Motor neuron (in vitro differentiated cells): ENCODE measurements around the gene LMTK3. TPM values are rescaled to one million over a fixed set of nuclear protein-coding genes. Genes with fewer than 3 reads are reported as not detected.
A peak's percentile ranks its signal among the peaks of the same experiment; 100 is the strongest.

Source experiments
- ATAC-seq, 8 experiments: fragments of 200-7000 bp; cut with Tn5 transposase; replicated peaks in 6 of 8; 2 replicates each; pipeline ENCODE4 v1.8.0; 2021; ENCODE audit warnings: mild to moderate bottlenecking in 8 of 8, moderate library complexity in 8 of 8
- H3K27ac ChIP-seq, 2 donors: fragments of 250-450 bp; sonication (Bioruptor Pico); 2 replicates each; pipeline ENCODE4 v1.9.0; 2021; ENCODE audit warnings: antibody characterized with exemption in 2 of 2, mild to moderate bottlenecking in 2 of 2, moderate library complexity in 1 of 2
- H3K4me1 ChIP-seq, 2 donors: fragments of 250-450 bp; sonication (Bioruptor Pico); replicated peaks in 1 of 2; 2 replicates each; pipeline ENCODE4 v1.6.1; 2021; ENCODE audit warnings: antibody characterized with exemption in 2 of 2, mild to moderate bottlenecking in 2 of 2, moderate library complexity in 1 of 2
- H3K4me3 ChIP-seq, 5 donors: fragments of 250-450 bp; sonication (Bioruptor Pico); 2 replicates each; pipeline ENCODE4 v1.9.0; 2021; ENCODE audit warnings: antibody characterized with exemption in 5 of 5, mild to moderate bottlenecking in 5 of 5, moderate library complexity in 4 of 5
- WGBS, 10 experiments: fragments of 450-650 bp; shearing (Covaris generic); methylation state at CpG; one replicate each; pipeline ENCODE4 v1.0.0; 2022; 5-methylcytosine and 5-hydroxymethylcytosine counted together
- in situ Hi-C, 9 experiments: fragments of 400-800 bp; cut with MboI; loops; one replicate each; pipeline ENCODE4 v1.15.0; 2021; ENCODE audit warnings: low sequenced_read_pairs in 9 of 9, low pct_unique_long_range_greater_than_20kb in 2 of 9; ENCODE audit not compliant: unreplicated experiment in 9 of 9
- total RNA-seq, 8 experiments: library from RNA; unstranded; fragments of 300-600 nt; gene quantifications; 2 replicates each; pipeline versions ENCODE4 v1.2.3 to v1.2.4, GENCODE V29; 2022

LMTK3 gene
- total RNA-seq, 8 experiments from 2014 or later = 0.25 to 17.5 (median 6.1) TPM

GRCh38 chr19:48469289-48469881, 42.2 kb downstream of the LMTK3 start, which contains the start of gene CYTH2:
CYTH2 (plus strand) TSS chr19:48469369; CDS start chr19:48469508, 139 bp downstream.
- in situ Hi-C loops = no loop called here
- WGBS, 10 experiments = 0 to 6% methylated on average over 1 to 3 of the region's 66 CpGs; no CpG with 5 or more reads in 8 of the 10 experiments
- peak within 1 kb of the TSS; percentile 86 to 99 (median 97) for H3K4me3 ChIP-seq
- peaks cover 11 to 12% of the 10 kb centered on the region in 2 donors for H3K4me1 ChIP-seq
- H3K27ac ChIP-seq = peak within 1 kb of the TSS; percentile 98 to 99
- peak; percentile 46 to 67 (median 51) for ATAC-seq

- in situ Hi-C loops = no loop called here
- ATAC-seq = peak; percentile 83 to 93 (median 91)
- Histone ChIP-seq H3K27ac (peak overlapping the region; percentile 98 to 99), H3K4me3 (peak overlapping the region; percentile 86 to 99 (median 97)), H3K4me1 (peaks cover 11 to 12% of the 10 kb centered on the region in 2 donors)
- WGBS, 10 experiments = 0 to 3% (median 0%) methylated on average over 3 to 13 of the region's 36 CpGs; no CpG with 5 or more reads in 1 of the 10 experiments
Measured at GRCh38 chr19:48468772-48469288, 42.8 kb downstream of the LMTK3 start.

GRCh38 chr19:48466561-48467325, 44.9 kb downstream of the LMTK3 start:
- peaks cover 11 to 12% of the 10 kb centered on the region in 2 donors for H3K4me1 ChIP-seq
- ATAC-seq = no peak
- 14 to 100% (median 43%) methylated on average over 1 to 9 of the region's 16 CpGs; no CpG with 5 or more reads in 3 of the 10 experiments for WGBS, 10 experiments
- H3K4me3 ChIP-seq = no peak overlapping the region
- in situ Hi-C loops = no loop called here
- H3K27ac ChIP-seq = no peak overlapping the region

- ATAC-seq = no peak
- Histone ChIP-seq H3K27ac (no peak overlapping the region), H3K4me3 (no peak overlapping the region), H3K4me1 (peaks cover 7% of the 10 kb centered on the region in 2 donors)
- WGBS, 10 experiments = 60 to 100% (median 86%) methylated on average over 1 of the region's 1 CpG; no CpG with 5 or more reads in 5 of the 10 experiments
- in situ Hi-C loops = no loop called here
Measured at GRCh38 chr19:48465215-48465614, 46.4 kb downstream of the LMTK3 start.

GRCh38 chr19:48461982-48462655, 49.5 kb downstream of the LMTK3 start:
- no peak overlapping the region for H3K4me3 ChIP-seq
- 87 to 100% (median 92%) methylated on average over 2 to 11 of the region's 62 CpGs; no CpG with 5 or more reads in 4 of the 10 experiments for WGBS, 10 experiments
- H3K4me1 ChIP-seq = no peaks in the 10 kb centered on the region
- in situ Hi-C loops = no loop called here
- ATAC-seq = peak in 5 of 8 experiments; percentile 17 to 41 (median 19)
- H3K27ac ChIP-seq = no peak overlapping the region

GRCh38 chr19:48461651-48461981, 50.0 kb downstream of the LMTK3 start:
- Histone ChIP-seq H3K4me1 (no peaks in the 10 kb centered on the region), H3K4me3 (no peak overlapping the region), H3K27ac (no peak overlapping the region)
- in situ Hi-C loops = no loop called here
- WGBS, 10 experiments = 92 to 100% (median 97%) methylated on average over 1 to 10 of the region's 36 CpGs; no CpG with 5 or more reads in 6 of the 10 experiments
- peak in 3 of 8 experiments; percentile 10 to 31 (median 27) for ATAC-seq

GRCh38 chr19:48458016-48458415, 53.6 kb downstream of the LMTK3 start:
- Histone ChIP-seq H3K4me3 (no peak overlapping the region), H3K4me1 (no peaks in the 10 kb centered on the region), H3K27ac (no peak overlapping the region)
- in situ Hi-C loops = no loop called here
- WGBS, 10 experiments = 50 to 100% (median 94%) methylated on average over 1 to 2 of the region's 2 CpGs; no CpG with 5 or more reads in 1 of the 10 experiments
- ATAC-seq = no peak

GRCh38 chr19:48456864-48457263, 54.8 kb downstream of the LMTK3 start:
- in situ Hi-C loops = no loop called here
- 90 to 100% (median 100%) methylated on average over 1 to 4 of the region's 4 CpGs; no CpG with 5 or more reads in 1 of the 10 experiments for WGBS, 10 experiments
- no peaks in the 10 kb centered on the region for H3K4me1 ChIP-seq
- no peak overlapping the region for H3K4me3 ChIP-seq
- no peak overlapping the region for H3K27ac ChIP-seq
- no peak for ATAC-seq

GRCh38 chr19:48455908-48456562, 55.6 kb downstream of the LMTK3 start:
- in situ Hi-C loops = no loop called here
- WGBS, 10 experiments = 80 to 100% (median 89%) methylated on average over 2 to 5 of the region's 11 CpGs; no CpG with 5 or more reads in 4 of the 10 experiments
- no peak for ATAC-seq

GRCh38 chr19:48455171-48455907, 56.3 kb downstream of the LMTK3 start, which contains the start of gene KCNJ14:
KCNJ14 (plus strand) TSS chr19:48455574; CDS start chr19:48461725, 6,151 bp downstream.
- no peak within 1 kb of the TSS for H3K27ac ChIP-seq
- H3K4me3 ChIP-seq = no peak within 1 kb of the TSS
- H3K4me1 ChIP-seq = peaks cover 0 to 5% of the 10 kb centered on the region in 2 donors
- in situ Hi-C loops = no loop called here
- no peak for ATAC-seq
- WGBS, 10 experiments = 48 to 100% (median 94%) methylated on average over 1 to 9 of the region's 16 CpGs; no CpG with 5 or more reads in 4 of the 10 experiments

More at GRCh38 chr19:48455908-48456562, 55.6 kb downstream of the LMTK3 start:
- H3K27ac ChIP-seq = no peak overlapping the region
- H3K4me1 ChIP-seq = peaks cover 0 to 4% of the 10 kb centered on the region in 2 donors
- H3K4me3 ChIP-seq = no peak overlapping the region

GRCh38 chr19:48454150-48454730, 57.4 kb downstream of the LMTK3 start:
- ATAC-seq = peak in 1 of 8 experiments; percentile 5
- no peak overlapping the region for H3K4me3 ChIP-seq
- H3K4me1 ChIP-seq = peaks cover 0 to 5% of the 10 kb centered on the region in 2 donors
- no peak overlapping the region for H3K27ac ChIP-seq
- WGBS, 10 experiments = 67 to 100% (median 100%) methylated on average over 1 to 3 of the region's 22 CpGs; no CpG with 5 or more reads in 5 of the 10 experiments
- in situ Hi-C loops = no loop called here
